HepG2 (cell line): Measurements from ENCODE around the gene LYPD4. TPM values are rescaled to one million over a fixed set of nuclear protein-coding genes. Genes with fewer than 3 reads are reported as not detected.

Experiments
- BHLHE40 ChIP-seq: IDR thresholded peaks from 2 replicates; pipeline ENCODE4 v1.6.1; 2011; ENCODE audit warnings: low read length, improper control_type of control experiment
- E2F5 ChIP-seq: sonication (generic); formaldehyde crosslinking; conservative IDR thresholded peaks from 2 replicates; pipeline ENCODE4 v1.4.0; 2020; ENCODE audit warnings: missing genetic modification reagents
- FIP1L1 ChIP-seq: fragments of 200-400 bp; formaldehyde crosslinking; IDR thresholded peaks from 2 replicates; pipeline ENCODE4 v1.6.1; 2018; ENCODE audit warnings: low read depth, mild to moderate bottlenecking, low read length, moderate library complexity, borderline replicate concordance; ENCODE audit not compliant: insufficient read depth
- GPBP1L1 ChIP-seq: sonication (generic); formaldehyde crosslinking; IDR thresholded peaks from 2 replicates; pipeline ENCODE4 v1.5.0; 2020; ENCODE audit warnings: mild to moderate bottlenecking, missing genetic modification reagents
- GZF1 ChIP-seq: sonication (generic); formaldehyde crosslinking; IDR thresholded peaks from 2 replicates; pipeline ENCODE4 v1.5.1; 2020; ENCODE audit warnings: mild to moderate bottlenecking, missing genetic modification reagents
- HOXA3 ChIP-seq: sonication (generic); formaldehyde crosslinking; IDR thresholded peaks from 2 replicates; pipeline ENCODE4 v1.5.0; 2020; ENCODE audit warnings: missing genetic modification reagents
- NBN ChIP-seq: fragments of 450-650 bp; conservative IDR thresholded peaks from 2 replicates; pipeline ENCODE4 v1.6.1; 2017
- RBFOX2 ChIP-seq: fragments of 200-400 bp; formaldehyde crosslinking; IDR thresholded peaks from 2 replicates; pipeline ENCODE4 v1.6.1; 2017; ENCODE audit warnings: low read depth, mild to moderate bottlenecking, low read length
- RBM22 ChIP-seq: fragments of 200-400 bp; formaldehyde crosslinking; optimal IDR thresholded peaks from 2 replicates; pipeline ENCODE3; 2017; ENCODE audit warnings: mild to moderate bottlenecking, low read length, moderate library complexity
- SMAD3 ChIP-seq: sonication (generic); formaldehyde crosslinking; IDR thresholded peaks from 2 replicates; pipeline ENCODE4 v1.4.0; 2020; ENCODE audit warnings: missing genetic modification reagents
- SMARCC2 ChIP-seq: fragments of 450-650 bp; IDR thresholded peaks from 2 replicates; pipeline ENCODE4 v1.6.1; 2017; ENCODE audit warnings: antibody characterized with exemption, mild to moderate bottlenecking
- TEAD3 ChIP-seq: optimal IDR thresholded peaks from 2 replicates; pipeline ENCODE3; 2016; ENCODE audit warnings: borderline replicate concordance
- ZBTB43 ChIP-seq: sonication (generic); formaldehyde crosslinking; conservative IDR thresholded peaks from 2 replicates; pipeline ENCODE4 v1.4.0; 2020; ENCODE audit warnings: missing genetic modification reagents
- ZNF124 ChIP-seq: sonication (generic); formaldehyde crosslinking; IDR thresholded peaks from 2 replicates; pipeline ENCODE4 v1.4.0; 2020; ENCODE audit warnings: missing genetic modification reagents
- ZNF329 ChIP-seq: sonication (generic); formaldehyde crosslinking; IDR thresholded peaks from 2 replicates; pipeline ENCODE4 v1.9.0; 2021; ENCODE audit warnings: low read depth, mild to moderate bottlenecking, missing genetic modification reagents
- ZNF350 ChIP-seq: sonication (generic); formaldehyde crosslinking; IDR thresholded peaks from 2 replicates; pipeline ENCODE4 v1.4.0; 2020; ENCODE audit warnings: mild to moderate bottlenecking, low read depth, missing genetic modification reagents, borderline replicate concordance
- ZNF407 ChIP-seq: sonication (generic); formaldehyde crosslinking; IDR thresholded peaks from one replicate; pipeline ENCODE4 v1.5.1; 2020; ENCODE audit warnings: mild to moderate bottlenecking, missing genetic modification reagents; ENCODE audit errors: not compliant biosample characterization
- ZNF652 ChIP-seq: IDR thresholded peaks from 2 replicates; pipeline ENCODE4 v1.6.1; 2016; ENCODE audit warnings: low read depth, borderline replicate concordance
- ZNF792 ChIP-seq: IDR thresholded peaks from 2 replicates; pipeline ENCODE4 v1.6.1; 2016
- polyA plus RNA-seq, 8 experiments: library from polyadenylated mRNA; depleted of rRNA in 3 of 8; stranded (reverse) in 7 of 8; unstranded in 1 of 8; fragments of >200 nt; fragmentation: Illumina TruSeq in 4 of 8; extraction: Trizol in 4 of 8; gene quantifications; 2 replicates each; pipeline versions ENCODE4 v1.2.1 to v1.2.3, GENCODE V29; 2011 to 2016; ENCODE audit warnings: low read depth in 4 of 8, missing spikeins in 1 of 8, mixed read lengths in 1 of 8; ENCODE audit not compliant: insufficient read depth in 1 of 8
- total RNA-seq, 5 experiments: library from RNA; depleted of rRNA; stranded (reverse); fragments of >200 nt; fragmentation: Illumina TruSeq; extraction: Trizol; gene quantifications; 2 replicates each; pipeline ENCODE4 v1.2.3, GENCODE V29; 2016; ENCODE audit warnings: low read depth in 1 of 5

Gene LYPD4
- total and polyA plus RNA-seq, 2 of the 13 experiments (the other 11 are each of a cell fraction or from before 2014, with no cell fraction given), result not detected

- TF ChIP-seq ZNF407 (peak; percentile 66), ZNF350 (peak; percentile 72; the same call in 1 of the 2 replicates), BHLHE40 (no peak), RBFOX2 (peak; percentile 63), E2F5 (CRISPR knock-in tag) (no peak), ZNF792 (CRISPR knock-in tag) (peak; percentile 56; the same call in 1 of the 2 replicates), RBM22 (no peak), NBN (no peak), SMAD3 (CRISPR knock-in tag) (peak; percentile 61; the same call in 1 of the 2 replicates), GZF1 (CRISPR knock-in tag) (no peak), GPBP1L1 (no peak), HOXA3 (CRISPR knock-in tag) (peak; percentile 61; the same call in 1 of the 2 replicates), ZNF124 (CRISPR knock-in tag) (0 out of 2 replicates have a peak, but pooled peaks have one; percentile 35), FIP1L1 (peak; percentile 83; the same call in 1 of the 2 replicates), ZBTB43 (CRISPR knock-in tag) (no peak; the same call in 1 of the 2 replicates), ZNF329 (no peak), TEAD3 (CRISPR knock-in tag) (peak; percentile 89), ZNF652 (CRISPR knock-in tag) (no peak), SMARCC2 (no peak)
Measured at GRCh38 chr19:41887711-41888382, 43.4 kb upstream of the LYPD4 start (continued).
